H1 (cell line): ENCODE measurements around the gene WDR1. TPM values are rescaled to one million over a fixed set of nuclear protein-coding genes. Genes with fewer than 3 reads are reported as not detected.
A peak's percentile ranks its signal among the peaks of the same experiment; 100 is the strongest.

ENCODE experiments used
- HDAC2 ChIP-seq, 2 experiments: fragments of 300-600 bp in 1 of 2; sonication (generic) in 1 of 2; IDR thresholded peaks; 2 replicates each; pipeline ENCODE4 v1.6.1; 2011 to 2012; ENCODE audit warnings: low read depth in 2 of 2, low read length in 2 of 2, mild to moderate bottlenecking in 2 of 2, moderate library complexity in 2 of 2, borderline replicate concordance in 1 of 2, inconsistent platforms in 1 of 2
- YY1 ChIP-seq: IDR thresholded peaks from 2 replicates; pipeline ENCODE4 v1.6.1; 2011; ENCODE audit warnings: low read depth, mild to moderate bottlenecking, low read length
- polyA plus RNA-seq, 7 experiments: library from polyadenylated mRNA; depleted of rRNA in 3 of 7; stranded (reverse) in 5 of 7; unstranded in 2 of 7; fragments of >200 nt in 5 of 7; fragments of 200-250 nt in 2 of 7; gene quantifications; 1 replicate in 5 of 7; 2 replicates in 1 of 7; 4 replicates in 1 of 7; pipeline versions ENCODE4 v1.2.1 to v1.2.3, GENCODE V29; 2011 to 2013; ENCODE audit warnings: missing spikeins in 2 of 7, mixed read lengths in 2 of 7
- total RNA-seq: library from RNA; stranded (reverse); fragmentation: NEBNext Ultra II Directional; extraction: Animal tissue kit (Norgen Biotek cat#: 25700); gene quantifications from 2 replicates; pipeline ENCODE4 v1.2.1, GENCODE V29; 2021

WDR1 gene
- total and polyA plus RNA-seq, 2 of the 8 experiments (the other 6 are each of a cell fraction or from before 2014, with no cell fraction given) = 315 to 377 TPM

GRCh38 chr4:10063544-10064300 is 52.9 kb downstream of the WDR1 start (continued):
- TF ChIP-seq YY1 (peak; percentile 90), HDAC2 (IDR thresholded peaks at IDR 0.05; ENCODE audit: borderline replicate concordance in 1 of 2, low read depth in 2 of 2, low read length in 2 of 2) (peak; percentile 73 to 95; a peak in 3 of 4 replicates)
